Epithelial cell of esophagus (primary cell): ENCODE measurements around the gene ACVR1.
A peak's percentile ranks its signal among the peaks of the same experiment; 100 is the strongest.

Experiments
- DNase-seq: peaks from one replicate; pipeline ENCODE4 v3.0.0; 2010; ENCODE audit warnings: low read depth
- H3K4me3 ChIP-seq: 2 replicates; pipeline ENCODE4 v1.5.1; 2011; ENCODE audit warnings: mild to moderate bottlenecking, low read length, control low read depth
- CTCF ChIP-seq: IDR thresholded peaks from 2 replicates; pipeline ENCODE4 v1.5.1; 2011; ENCODE audit warnings: low read depth, mild to moderate bottlenecking, low read length, control low read depth, inconsistent platforms; ENCODE audit not compliant: insufficient read depth; ENCODE audit errors: missing control alignments

ACVR1 gene

GRCh38 chr2:157901325-157901724 is 25.2 kb upstream of the ACVR1 start:
- TF ChIP-seq CTCF = peak; percentile 8
- no peak overlapping the region for H3K4me3 ChIP-seq
- no peak for DNase-seq

DNA sequence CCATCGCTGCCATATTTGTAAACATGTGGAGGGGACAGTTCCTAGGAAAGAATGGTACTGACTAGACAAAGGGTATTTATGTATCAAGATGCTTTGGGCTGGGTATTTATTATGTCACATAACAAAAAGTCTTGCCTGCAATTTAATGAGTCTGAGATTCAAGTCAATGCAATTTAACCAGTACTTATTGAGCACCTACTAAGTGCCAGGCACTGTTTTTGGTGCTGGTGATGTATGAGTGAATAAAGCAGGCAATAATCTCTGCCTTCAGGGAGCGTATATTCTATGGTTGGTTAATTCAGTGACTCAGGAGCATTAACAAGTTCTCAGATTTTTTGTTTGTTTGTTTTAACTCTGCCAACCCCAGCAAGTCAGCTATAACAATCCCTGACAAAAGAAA is 24.6 kb upstream of the ACVR1 start:
- no peak for DNase-seq
- H3K4me3 ChIP-seq = no peak overlapping the region
- no peak for TF ChIP-seq CTCF

GRCh38 chr2:157900203-157900602 is 24.1 kb upstream of the ACVR1 start:
- peak; percentile 61 for DNase-seq
- H3K4me3 ChIP-seq = no peak overlapping the region
- no peak for TF ChIP-seq CTCF

GRCh38 chr2:157899125-157899839 is 23.2 kb upstream of the ACVR1 start:
- TF ChIP-seq CTCF = no peak
- no peak for DNase-seq
- H3K4me3 ChIP-seq = no peak overlapping the region

GRCh38 chr2:157898591-157898996 is 22.5 kb upstream of the ACVR1 start:
- TF ChIP-seq CTCF = no peak
- DNase-seq = peak; percentile 89
- H3K4me3 ChIP-seq = no peak overlapping the region

GRCh38 chr2:157897106-157897971 is 21.2 kb upstream of the ACVR1 start:
- DNase-seq = no peak
- H3K4me3 ChIP-seq = no peak overlapping the region
- TF ChIP-seq CTCF = no peak
